ENCODE measurements around the gene FGD4.

- no peak for TF ChIP-seq EZH2 (IDR thresholded peaks at IDR 0.05; ENCODE audit: borderline replicate concordance, low read length)
- no peak for TF ChIP-seq CTCF (conservative IDR thresholded peaks at IDR 0.05 in 1 of 2, IDR thresholded peaks at IDR 0.05 in 1 of 2; ENCODE audit: extremely low read depth in 1 of 2, insufficient read depth in 1 of 2, low read depth in 1 of 2, low read length in 2 of 2)
Measured at GRCh38 chr12:32508626-32509025, 109.3 kb downstream of the FGD4 start.
